K562 (cell line): ENCODE data around the gene DOCK3. TPM values are rescaled to one million over a fixed set of nuclear protein-coding genes. Genes with fewer than 3 reads are reported as not detected.
A peak's percentile ranks its signal among the peaks of the same experiment; 100 is the strongest.

ENCODE experiments used
- ATAC-seq: fragments of 200-7000 bp; cut with Tn5 transposase; 3 replicates; pipeline ENCODE4 v1.9.1; 2020; ENCODE audit warnings: moderate library complexity
- BruUV-seq: library from RNA; stranded (reverse); fragments of 400-500 nt; replicated peaks from 2 replicates; lab custom pipeline; 2021; lab: Mats Ljungman, UMichigan
- CTCF ChIA-PET: fragments of 300-600 bp; formaldehyde crosslinking; extraction: SDS; loops from one replicate; lab custom pipeline; 2021; ENCODE audit warnings: low intra/inter-chr PET ratio; lab: Yijun Ruan, JAX
- POLR2A ChIA-PET: fragments of 300-600, 350-650 bp; sonication (Branson Sonifier 250); formaldehyde crosslinking; extraction: SDS; loops from one replicate; lab custom pipeline; 2021; ENCODE audit warnings: antibody characterized with exemption, inconsistent platforms; lab: Yijun Ruan, JAX
- DNase-seq, 4 experiments: peaks; one replicate each; pipeline versions ENCODE4 v3.0.0 to v3.0.0-alpha.2; 2011 to 2018; ENCODE audit warnings: low spot score in 3 of 4, mixed read lengths in 3 of 4; ENCODE audit errors: extremely low read depth in 1 of 4
- FAIRE-seq: peaks from 2 replicates; lab custom pipeline; 2011; peaks lifted over from hg19 to GRCh38; lab: Jason Lieb, UNC
- H2AFZ ChIP-seq: 2 replicates; pipeline ENCODE4 v1.6.0; 2011; ENCODE audit warnings: low read depth, low read length, control low read depth, inconsistent platforms
- H3K27ac ChIP-seq: fragments of 200-600 bp; 3 replicates; pipeline ENCODE4 v1.8.0; 2011; ENCODE audit warnings: low read depth, mild to moderate bottlenecking, control low read depth, inconsistent platforms, low read length, moderate library complexity, mixed read lengths; ENCODE audit errors: extremely low read depth
- H3K27me3 ChIP-seq, 2 experiments: fragments of 300-600 bp in 1 of 2; 2 replicates in 1 of 2; 3 replicates in 1 of 2; pipeline versions ENCODE4 v1.6.0 to v1.8.0; 2011; ENCODE audit warnings: inconsistent platforms in 2 of 2, low read length in 2 of 2, mild to moderate bottlenecking in 1 of 2, mixed read lengths in 1 of 2, moderate library complexity in 1 of 2; ENCODE audit not compliant: control insufficient read depth in 2 of 2, insufficient read depth in 2 of 2
- H3K36me3 ChIP-seq: fragments of 300-600 bp; 3 replicates; pipeline ENCODE4 v1.8.0; 2011; ENCODE audit warnings: mild to moderate bottlenecking, low read length, inconsistent platforms; ENCODE audit not compliant: control insufficient read depth, insufficient read depth
- H3K4me1 ChIP-seq, 2 experiments: fragments of 200-600 bp in 1 of 2; replicated peaks in 1 of 2; 2 replicates in 1 of 2; 3 replicates in 1 of 2; pipeline versions ENCODE4 v1.5.1 to v1.8.0; 2011; ENCODE audit warnings: inconsistent platforms in 2 of 2, low read length in 2 of 2, mild to moderate bottlenecking in 1 of 2, mixed read lengths in 1 of 2, moderate library complexity in 1 of 2; ENCODE audit not compliant: control insufficient read depth in 2 of 2, insufficient read depth in 2 of 2
- H3K4me2 ChIP-seq: 2 replicates; pipeline ENCODE4 v1.6.1; 2011; ENCODE audit warnings: low read length, control low read depth, inconsistent platforms, mixed read lengths; ENCODE audit not compliant: insufficient read depth
- H3K4me3 ChIP-seq: fragments of 200-600 bp; sonication (generic), shearing (Covaris generic); 2 replicates; pipeline ENCODE4 v1.5.1; 2016; ENCODE audit warnings: control low read depth, inconsistent platforms
- H3K79me2 ChIP-seq: fragments of 200-600 bp; 3 replicates; pipeline ENCODE4 v1.8.0; 2011; ENCODE audit warnings: low read length, inconsistent platforms; ENCODE audit not compliant: control insufficient read depth, insufficient read depth
- H3K9ac ChIP-seq, 2 experiments: 2 replicates each; pipeline versions ENCODE4 v1.6.0 to v1.6.1; 2011; ENCODE audit warnings: low read depth in 2 of 2, low read length in 2 of 2, control low read depth in 1 of 2, inconsistent platforms in 1 of 2, mild to moderate bottlenecking in 1 of 2, mixed read lengths in 1 of 2; ENCODE audit not compliant: insufficient read depth in 1 of 2
- H3K9me1 ChIP-seq: one replicate; pipeline ENCODE4 v1.6.0; 2011; ENCODE audit warnings: inconsistent platforms, mild to moderate bottlenecking, low read length, moderate library complexity; ENCODE audit not compliant: control insufficient read depth, insufficient read depth
- H3K9me3 ChIP-seq: replicated peaks from 2 replicates; pipeline ENCODE4 v1.5.1; 2011; ENCODE audit warnings: low read depth, low read length, inconsistent platforms; ENCODE audit not compliant: control insufficient read depth, insufficient read depth
- H4K20me1 ChIP-seq: replicated peaks from 2 replicates; pipeline ENCODE4 v1.6.1; 2011; ENCODE audit warnings: low read length, inconsistent platforms, mixed read lengths; ENCODE audit not compliant: control insufficient read depth, insufficient read depth
- HDAC2 ChIP-seq: fragments of 450-650 bp; IDR thresholded peaks from 2 replicates; pipeline ENCODE4 v1.6.1; 2016; ENCODE audit warnings: mild to moderate bottlenecking
- JUNB ChIP-seq: fragments of 450-650 bp; formaldehyde crosslinking; conservative IDR thresholded peaks from 2 replicates; pipeline ENCODE4 v1.4.0; 2020; ENCODE audit warnings: mild to moderate bottlenecking
- RFX1 ChIP-seq: fragments of 450-650 bp; IDR thresholded peaks from 2 replicates; pipeline ENCODE4 v1.6.1; 2016; ENCODE audit warnings: mild to moderate bottlenecking, moderate library complexity
- TRIM24 ChIP-seq, 2 experiments: fragments of 450-650 bp; IDR thresholded peaks; 2 replicates each; pipeline ENCODE4 v1.6.1; 2016
- ZNF76 ChIP-seq: fragments of 250-450 bp; sonication (Bioruptor Pico); IDR thresholded peaks from 2 replicates; pipeline ENCODE4 v1.4.0; 2020; ENCODE audit warnings: mild to moderate bottlenecking, moderate library complexity, borderline replicate concordance
- WGBS: fragments of 100-300 bp; shearing (Covaris generic); methylation state at CpG from one replicate; pipeline ENCODE4 v1.1.6; 2016; ENCODE audit warnings: low coverage, mixed read lengths; ENCODE audit not compliant: insufficient coverage; ENCODE audit errors: missing lambda C conversion rate; 5-methylcytosine and 5-hydroxymethylcytosine counted together
- in situ Hi-C: fragments of 300-500 bp; cut with MboI; formaldehyde crosslinking; loops from 4 replicates; pipeline ENCODE4 v1.15.0; 2018; ENCODE audit warnings: inconsistent platforms, mixed read lengths
- intact Hi-C: fragments of 100-400 bp; cut with micrococcal nuclease; formaldehyde crosslinking; loops from 2 replicates; pipeline ENCODE4 v1.14.2; 2022
- polyA plus RNA-seq, 8 experiments: library from polyadenylated mRNA; depleted of rRNA in 4 of 8; stranded (reverse) in 5 of 8; unstranded in 3 of 8; fragments of >200 nt; fragmentation: Nextera tagmentation in 2 of 8; fragmentation: Illumina TruSeq in 1 of 8; extraction: Ambion mirVana in 2 of 8; extraction: Trizol in 1 of 8; gene quantifications; 2 replicates each; pipeline versions ENCODE4 v1.2.1 to v1.2.3, GENCODE V29; 2011 to 2014; ENCODE audit warnings: inconsistent platforms in 1 of 8, missing spikeins in 1 of 8
- total RNA-seq, 7 experiments: library from RNA; depleted of rRNA in 6 of 7; stranded (reverse); fragments of >200 nt in 6 of 7; fragmentation: Illumina TruSeq in 2 of 7; extraction: Trizol in 2 of 7; gene quantifications; 2 replicates each; pipeline versions ENCODE4 v1.2.1 to v1.2.3, GENCODE V29; 2011 to 2021; ENCODE audit warnings: low replicate concordance in 1 of 7
- TF ChIP-seq, protein P1 (sequence below): fragments of 150-350 bp; conservative IDR thresholded peaks from 2 replicates; pipeline ENCODE4 v1.6.1; 2014; ENCODE audit warnings: low read length

DOCK3 gene
- total and polyA plus RNA-seq, 9 of the 15 experiments (the other 6 are each of a cell fraction or from before 2014, with no cell fraction given), result under 0.01 to 0.03 (median 0.01) TPM; not detected in 4

- POLR2A ChIA-PET, result no interaction called here
Measured at GRCh38 chr3:51354731-51355615, 680.2 kb downstream of the DOCK3 start.

GRCh38 chr3:51355891-51356578, 681.3 kb downstream of the DOCK3 start:
- FAIRE-seq (no peak), DNase-seq (no peak), ATAC-seq (no peak)
- Histone ChIP-seq H3K4me3 (no peak overlapping the region), H3K79me2 (no peaks in the 10 kb centered on the region), H3K4me1 (no peaks in the 10 kb centered on the region; a peak in 1 of 5 replicates), H4K20me1 (no peaks in the 10 kb centered on the region), H3K4me2 (no peak overlapping the region), H3K36me3 (no peaks in the 10 kb centered on the region), H3K27me3 (peaks cover 0 to 12% of the 10 kb centered on the region in 2 experiments; a peak in 2 of 5 replicates), H2AFZ (no peak overlapping the region), H3K9me1 (no peaks in the 10 kb centered on the region), H3K9ac (no peak overlapping the region), H3K27ac (no peak overlapping the region), H3K9me3 (no peaks in the 10 kb centered on the region)
- intact Hi-C loops, result no loop called here
- TF ChIP-seq JUNB (CRISPR knock-in tag) (no peak), TRIM24 (IDR thresholded peaks at IDR 0.05) (no peak), HDAC2 (no peak)
- TF ChIP-seq, protein P1, sequence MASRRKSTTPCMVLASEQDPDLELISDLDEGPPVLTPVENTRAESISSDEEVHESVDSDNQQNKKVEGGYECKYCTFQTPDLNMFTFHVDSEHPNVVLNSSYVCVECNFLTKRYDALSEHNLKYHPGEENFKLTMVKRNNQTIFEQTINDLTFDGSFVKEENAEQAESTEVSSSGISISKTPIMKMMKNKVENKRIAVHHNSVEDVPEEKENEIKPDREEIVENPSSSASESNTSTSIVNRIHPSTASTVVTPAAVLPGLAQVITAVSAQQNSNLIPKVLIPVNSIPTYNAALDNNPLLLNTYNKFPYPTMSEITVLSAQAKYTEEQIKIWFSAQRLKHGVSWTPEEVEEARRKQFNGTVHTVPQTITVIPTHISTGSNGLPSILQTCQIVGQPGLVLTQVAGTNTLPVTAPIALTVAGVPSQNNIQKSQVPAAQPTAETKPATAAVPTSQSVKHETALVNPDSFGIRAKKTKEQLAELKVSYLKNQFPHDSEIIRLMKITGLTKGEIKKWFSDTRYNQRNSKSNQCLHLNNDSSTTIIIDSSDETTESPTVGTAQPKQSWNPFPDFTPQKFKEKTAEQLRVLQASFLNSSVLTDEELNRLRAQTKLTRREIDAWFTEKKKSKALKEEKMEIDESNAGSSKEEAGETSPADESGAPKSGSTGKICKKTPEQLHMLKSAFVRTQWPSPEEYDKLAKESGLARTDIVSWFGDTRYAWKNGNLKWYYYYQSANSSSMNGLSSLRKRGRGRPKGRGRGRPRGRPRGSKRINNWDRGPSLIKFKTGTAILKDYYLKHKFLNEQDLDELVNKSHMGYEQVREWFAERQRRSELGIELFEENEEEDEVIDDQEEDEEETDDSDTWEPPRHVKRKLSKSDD, result no peak
- BruUV-seq, result no TSS peak
- 2% methylated on average over 8 of the region's 8 CpGs for WGBS
- POLR2A ChIA-PET, result no interaction called here
- CTCF ChIA-PET, result no interaction called here
- in situ Hi-C loops, result no loop called here

More at GRCh38 chr3:51354731-51355615, 680.2 kb downstream of the DOCK3 start:
- no peaks in the 10 kb centered on the region for H4K20me1 ChIP-seq
- no peaks in the 10 kb centered on the region for H3K79me2 ChIP-seq
- in situ Hi-C loops (no loop called here), intact Hi-C loops (no loop called here)
- H2AFZ ChIP-seq, result no peak overlapping the region
- H3K27me3 ChIP-seq, result peaks cover 0 to 8% of the 10 kb centered on the region in 2 experiments; a peak in 2 of 5 replicates
- H3K9me3 ChIP-seq, result no peaks in the 10 kb centered on the region
- H3K4me3 ChIP-seq, result no peak overlapping the region
- 0% methylated on average over 6 of the region's 9 CpGs for WGBS
- H3K36me3 ChIP-seq, result no peaks in the 10 kb centered on the region
- no peak for ATAC-seq
- no peaks in the 10 kb centered on the region; a peak in 1 of 5 replicates for H3K4me1 ChIP-seq
- H3K27ac ChIP-seq, result no peak overlapping the region
- no peak for FAIRE-seq
- BruUV-seq, result no TSS peak
- CTCF ChIA-PET, result no interaction called here
- no peak for TF ChIP-seq ZNF76 (CRISPR knock-in tag)
- peak; percentile 18; the same call in 1 of the 2 replicates for TF ChIP-seq RFX1
- H3K4me2 ChIP-seq, result no peak overlapping the region
- DNase-seq, result no peak
- no peak overlapping the region for H3K9ac ChIP-seq
- H3K9me1 ChIP-seq, result no peaks in the 10 kb centered on the region
